ENCODE results near the gene DEK.

The DEK gene

DNA sequence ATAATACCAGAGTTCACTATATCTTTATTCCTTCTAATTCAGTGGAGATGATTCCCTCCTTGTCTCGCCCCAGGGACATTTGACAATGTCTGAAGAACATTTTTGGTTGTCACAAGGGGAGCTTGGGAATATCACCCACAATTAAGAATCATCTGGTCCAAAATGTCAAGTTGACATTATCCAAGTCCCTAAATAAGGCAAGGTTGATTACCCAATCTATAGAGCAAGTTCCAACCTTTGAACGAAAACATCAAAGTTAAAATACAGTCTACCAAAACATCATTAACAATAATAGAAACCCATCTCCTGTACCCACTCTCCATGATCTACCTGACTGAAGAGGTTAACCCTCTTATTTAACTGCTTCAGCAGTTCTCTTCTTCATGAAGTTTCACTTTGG is 15.6 kb downstream of the DEK start:
- TF ChIP-seq, protein P1, sequence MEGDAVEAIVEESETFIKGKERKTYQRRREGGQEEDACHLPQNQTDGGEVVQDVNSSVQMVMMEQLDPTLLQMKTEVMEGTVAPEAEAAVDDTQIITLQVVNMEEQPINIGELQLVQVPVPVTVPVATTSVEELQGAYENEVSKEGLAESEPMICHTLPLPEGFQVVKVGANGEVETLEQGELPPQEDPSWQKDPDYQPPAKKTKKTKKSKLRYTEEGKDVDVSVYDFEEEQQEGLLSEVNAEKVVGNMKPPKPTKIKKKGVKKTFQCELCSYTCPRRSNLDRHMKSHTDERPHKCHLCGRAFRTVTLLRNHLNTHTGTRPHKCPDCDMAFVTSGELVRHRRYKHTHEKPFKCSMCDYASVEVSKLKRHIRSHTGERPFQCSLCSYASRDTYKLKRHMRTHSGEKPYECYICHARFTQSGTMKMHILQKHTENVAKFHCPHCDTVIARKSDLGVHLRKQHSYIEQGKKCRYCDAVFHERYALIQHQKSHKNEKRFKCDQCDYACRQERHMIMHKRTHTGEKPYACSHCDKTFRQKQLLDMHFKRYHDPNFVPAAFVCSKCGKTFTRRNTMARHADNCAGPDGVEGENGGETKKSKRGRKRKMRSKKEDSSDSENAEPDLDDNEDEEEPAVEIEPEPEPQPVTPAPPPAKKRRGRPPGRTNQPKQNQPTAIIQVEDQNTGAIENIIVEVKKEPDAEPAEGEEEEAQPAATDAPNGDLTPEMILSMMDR (IDR thresholded peaks at IDR 0.05; ENCODE audit: insufficient read depth, low read depth, low read length, missing control alignments) = no peak
- no peak overlapping the region for H3K4me3 ChIP-seq (ENCODE audit: low read length)
- no peak for DNase-seq (ENCODE audit: low read depth)

- DNase-seq (ENCODE audit: low read depth) = no peak
- H3K4me3 ChIP-seq (ENCODE audit: low read length) = no peak overlapping the region
- TF ChIP-seq, protein P1 (IDR thresholded peaks at IDR 0.05; ENCODE audit: insufficient read depth, low read depth, low read length, missing control alignments) = no peak
Observed at GRCh38 chr6:18247002-18247401, 17.3 kb downstream of the DEK start.

DNA sequence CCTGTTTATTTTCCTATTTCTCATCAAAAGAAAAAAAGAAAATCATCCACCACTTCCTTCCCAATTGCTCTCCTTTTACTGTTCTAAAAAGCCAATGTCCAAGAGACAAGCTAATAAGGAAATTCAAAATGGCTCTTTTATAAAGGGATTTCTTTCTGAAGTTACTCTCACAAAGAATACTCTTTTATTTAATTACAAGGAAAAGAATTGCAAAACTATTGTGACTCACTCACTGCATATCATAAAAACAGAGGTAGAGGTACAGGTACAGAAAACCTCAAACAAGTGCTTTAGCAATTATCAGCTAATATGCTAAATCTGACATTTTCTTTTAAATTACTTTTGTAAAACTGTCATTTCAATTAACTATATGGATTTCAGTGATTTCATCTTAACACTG is 18.1 kb downstream of the DEK start:
- peak; percentile 44 for DNase-seq (ENCODE audit: low read depth)
- no peak overlapping the region for H3K4me3 ChIP-seq (ENCODE audit: low read length)
- TF ChIP-seq, protein P1 (IDR thresholded peaks at IDR 0.05; ENCODE audit: insufficient read depth, low read depth, low read length, missing control alignments) = no peak

DNA sequence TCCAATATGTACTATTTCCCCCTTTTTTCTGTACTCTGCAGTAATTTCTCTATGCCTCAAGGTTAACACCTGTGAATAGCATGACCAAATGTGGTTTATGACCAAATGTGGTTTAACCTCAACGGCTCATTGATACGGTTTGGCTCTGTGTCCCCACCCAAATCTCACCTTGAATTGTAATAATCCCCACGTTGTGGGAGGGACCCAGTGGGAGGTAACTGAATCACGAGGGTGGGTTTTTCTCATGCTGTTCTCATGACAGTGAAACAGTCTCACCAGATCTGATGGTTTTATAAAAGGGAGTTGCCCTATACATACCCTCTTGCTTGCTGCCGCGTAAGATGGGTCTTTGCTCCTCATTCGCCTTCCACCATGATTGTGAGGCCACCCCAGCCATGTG is 18.7 kb downstream of the DEK start:
- no peak overlapping the region for H3K4me3 ChIP-seq (ENCODE audit: low read length)
- TF ChIP-seq, protein P1 (IDR thresholded peaks at IDR 0.05; ENCODE audit: insufficient read depth, low read depth, low read length, missing control alignments) = no peak
- DNase-seq (ENCODE audit: low read depth) = no peak

- no peak overlapping the region for H3K4me3 ChIP-seq (ENCODE audit: low read length)
- DNase-seq (ENCODE audit: low read depth) = no peak
- TF ChIP-seq, protein P1 (IDR thresholded peaks at IDR 0.05; ENCODE audit: insufficient read depth, low read depth, low read length, missing control alignments) = no peak
Observed at GRCh38 chr6:18245079-18245478, 19.3 kb downstream of the DEK start.

- no peak for DNase-seq (ENCODE audit: low read depth)
- no peak overlapping the region for H3K4me3 ChIP-seq (ENCODE audit: low read length)
- TF ChIP-seq, protein P1 (IDR thresholded peaks at IDR 0.05; ENCODE audit: insufficient read depth, low read depth, low read length, missing control alignments) = no peak
Observed at GRCh38 chr6:18244251-18244650, 20.1 kb downstream of the DEK start.

- DNase-seq (ENCODE audit: low read depth) = no peak
- no peak overlapping the region for H3K4me3 ChIP-seq (ENCODE audit: low read length)
- TF ChIP-seq, protein P1 (IDR thresholded peaks at IDR 0.05; ENCODE audit: insufficient read depth, low read depth, low read length, missing control alignments) = no peak
Observed at GRCh38 chr6:18243302-18243893, 20.9 kb downstream of the DEK start.
